GM21529 (cell line): Measurements from ENCODE around the gene SEMA5A.

Experiments
- ATAC-seq: cut with Tn5 transposase; IDR thresholded peaks from one replicate; pipeline ENCODE4 v1.9.1; 2021; ENCODE audit not compliant: unreplicated experiment

The SEMA5A gene

DNA sequence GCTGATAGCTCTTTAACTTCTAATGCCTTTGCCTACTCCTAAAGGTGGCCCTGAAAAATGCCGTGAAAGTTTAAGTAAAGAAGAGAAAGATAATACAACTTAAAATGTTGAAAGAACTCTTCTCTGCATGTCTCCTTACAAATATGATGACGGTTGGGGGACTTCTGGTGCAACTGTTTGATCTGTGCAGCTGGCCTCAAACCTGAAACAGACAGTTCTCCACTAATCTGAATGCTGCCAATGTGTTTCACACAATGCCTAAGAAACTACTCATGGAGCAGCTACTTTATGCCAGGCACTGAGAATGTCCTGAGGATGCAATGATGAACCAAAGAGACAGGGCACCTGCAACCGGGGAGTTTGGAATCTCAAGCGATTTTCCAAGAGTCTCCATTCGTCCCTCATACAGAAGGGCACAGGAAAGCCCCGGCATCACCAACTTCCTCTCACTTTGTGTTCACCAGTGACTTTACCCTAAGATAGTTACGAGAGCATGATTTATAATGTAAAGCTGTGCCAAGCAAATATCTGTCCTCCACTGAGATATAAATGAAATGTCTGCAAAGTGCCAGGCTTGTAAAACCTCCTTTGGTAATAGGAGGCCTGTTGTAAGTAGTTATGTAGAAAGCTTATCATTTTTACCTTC, 455.4 kb downstream of the SEMA5A start:
- no peak for ATAC-seq

DNA sequence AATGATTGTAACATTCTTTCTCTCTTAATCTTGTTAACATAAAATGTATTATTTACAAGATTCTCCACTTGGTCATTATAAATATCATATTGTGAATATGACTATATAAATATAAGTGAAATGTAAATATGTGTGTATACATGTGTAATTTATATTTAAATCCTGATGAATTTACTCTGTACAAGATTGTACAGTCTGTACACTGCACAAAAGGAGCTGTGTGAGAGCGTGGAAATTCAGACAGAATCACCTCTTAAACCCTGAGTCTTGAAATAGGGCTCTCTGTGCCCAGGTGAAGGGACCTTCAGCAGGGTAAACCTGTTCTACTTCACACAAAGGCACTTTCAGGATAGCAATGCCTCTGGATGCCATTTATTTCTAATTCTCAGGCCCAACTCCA, 456.0 kb downstream of the SEMA5A start:
- ATAC-seq, result no peak

DNA sequence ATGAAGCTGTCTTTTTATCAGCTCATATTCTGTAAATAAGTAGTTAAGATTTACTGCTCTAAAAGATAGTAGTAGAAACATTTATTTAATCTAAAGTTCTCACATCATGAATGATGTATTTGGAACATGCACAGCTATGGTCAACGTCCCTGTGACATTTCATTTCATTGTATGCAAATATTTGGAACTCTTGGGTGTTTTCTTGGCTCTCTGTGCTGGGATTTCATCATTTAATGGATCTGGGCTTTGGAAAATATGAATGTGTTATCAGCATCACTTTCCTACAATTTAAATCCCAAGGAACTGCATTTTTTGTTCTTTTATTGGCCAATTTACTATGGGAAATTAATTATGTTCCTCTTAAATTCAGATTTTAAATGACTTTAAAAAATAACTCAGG, 462.9 kb downstream of the SEMA5A start:
- ATAC-seq, result no peak

DNA sequence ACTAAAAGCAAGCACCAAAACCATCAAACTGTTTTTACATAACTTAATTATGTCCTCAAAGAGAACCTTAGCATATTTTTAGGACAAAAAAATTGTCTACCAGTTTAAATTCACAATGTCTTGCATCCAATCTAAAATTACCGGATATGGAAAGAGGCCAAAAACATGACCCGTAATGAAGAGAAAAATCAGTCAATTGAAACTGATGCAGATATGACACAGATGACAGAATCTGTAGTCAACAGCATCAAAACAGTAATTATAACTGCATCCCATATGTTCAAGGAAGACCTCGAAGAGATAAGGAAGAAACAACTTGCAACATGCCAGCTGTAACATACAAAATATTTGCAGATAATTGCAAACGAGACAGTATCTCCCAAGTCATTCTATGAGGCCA, 473.2 kb downstream of the SEMA5A start:
- no peak for ATAC-seq

DNA sequence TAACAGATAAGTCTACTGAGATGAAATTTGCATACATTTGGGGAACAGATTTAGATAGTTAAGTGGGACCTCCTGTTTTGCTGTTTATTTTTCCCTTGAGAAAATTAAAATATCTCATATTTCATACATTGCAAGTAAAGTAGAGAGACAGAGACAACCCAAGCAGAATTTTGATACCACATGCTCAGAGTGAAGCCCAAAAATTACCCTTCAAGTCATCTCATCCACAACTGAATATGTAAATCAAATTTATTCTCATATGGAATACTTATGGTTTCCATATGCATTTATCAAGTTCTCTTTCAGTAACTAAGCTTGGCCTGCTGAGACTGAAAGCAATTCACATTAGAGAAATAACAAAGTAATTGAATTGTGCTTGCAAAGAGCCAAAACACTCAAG, 474.4 kb downstream of the SEMA5A start:
- ATAC-seq, result no peak

DNA sequence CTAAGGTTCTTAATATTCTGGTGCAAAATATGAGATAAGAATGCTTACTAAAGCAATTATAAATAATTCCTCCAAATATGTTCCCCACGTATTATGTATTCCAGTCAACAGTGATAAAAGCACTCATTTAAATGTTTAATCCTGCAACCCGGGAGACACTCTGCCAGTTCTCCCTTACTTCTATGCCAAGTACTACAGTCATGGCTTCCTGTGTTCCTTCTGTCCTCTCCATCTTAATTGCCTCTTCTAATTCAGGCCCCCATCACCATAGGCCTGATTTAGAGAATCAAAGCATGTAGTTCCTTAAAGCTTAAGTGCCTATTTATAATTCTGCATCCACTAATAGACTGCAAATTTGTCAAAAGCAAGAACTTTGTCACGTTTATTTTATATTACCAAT, 474.8 kb downstream of the SEMA5A start:
- no peak for ATAC-seq

DNA sequence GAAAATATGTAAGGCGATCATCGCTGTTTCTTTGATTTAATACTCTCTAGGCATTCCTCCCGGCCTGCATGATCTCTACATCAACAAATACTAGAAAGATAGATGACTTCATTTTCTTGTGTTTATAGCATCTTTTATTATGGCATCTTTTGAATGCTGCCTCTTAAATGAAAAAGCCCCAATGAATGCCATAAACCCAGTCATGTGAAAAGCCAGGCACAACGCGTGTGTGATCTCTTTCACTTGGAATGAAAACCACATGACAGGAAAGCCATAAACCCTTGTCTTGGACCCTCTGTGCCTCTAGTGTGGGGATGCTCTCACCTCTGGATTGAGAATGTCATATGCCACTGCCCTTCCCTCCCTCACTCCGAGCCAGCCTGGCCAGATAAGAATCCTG, 476.2 kb downstream of the SEMA5A start:
- ATAC-seq, result no peak

DNA sequence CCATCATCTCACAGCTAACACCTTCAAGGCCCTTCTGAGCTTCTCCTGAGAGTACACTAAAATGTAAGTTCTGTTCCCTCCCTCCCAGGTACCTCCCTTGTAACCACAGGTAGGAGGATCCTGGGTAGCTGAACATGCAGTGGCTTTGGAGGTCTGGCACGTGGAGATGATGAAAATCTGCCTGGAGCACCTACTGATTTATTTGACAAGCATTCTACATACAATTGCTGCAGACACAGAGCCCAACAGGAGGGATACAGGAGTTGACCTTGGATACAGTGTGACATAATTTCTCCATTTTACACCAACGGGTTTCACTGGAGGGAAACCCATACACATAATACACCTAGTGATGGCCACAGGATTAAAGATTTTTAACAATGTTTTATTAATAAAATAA, 478.7 kb downstream of the SEMA5A start:
- no peak for ATAC-seq

DNA sequence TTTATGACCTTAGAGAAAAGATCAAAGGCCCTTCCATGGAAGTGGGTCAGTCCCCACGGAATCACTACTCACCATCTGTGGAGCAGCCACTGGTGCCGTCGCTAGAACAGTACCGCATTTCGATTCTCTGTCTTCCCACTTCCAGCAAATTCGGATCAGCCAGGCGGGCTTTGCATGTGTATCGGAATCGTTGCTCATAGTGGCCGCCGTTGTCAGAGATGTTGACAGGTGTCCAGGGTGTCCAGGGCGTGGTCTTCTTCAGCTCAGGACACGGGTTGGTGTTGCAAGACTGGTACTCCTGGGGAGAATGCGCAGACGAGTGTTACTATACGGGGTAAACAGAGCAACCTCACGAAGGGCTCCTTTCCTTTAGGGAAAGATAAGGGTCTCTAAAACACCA, 479.5 kb downstream of the SEMA5A start:
- ATAC-seq, result no peak

DNA sequence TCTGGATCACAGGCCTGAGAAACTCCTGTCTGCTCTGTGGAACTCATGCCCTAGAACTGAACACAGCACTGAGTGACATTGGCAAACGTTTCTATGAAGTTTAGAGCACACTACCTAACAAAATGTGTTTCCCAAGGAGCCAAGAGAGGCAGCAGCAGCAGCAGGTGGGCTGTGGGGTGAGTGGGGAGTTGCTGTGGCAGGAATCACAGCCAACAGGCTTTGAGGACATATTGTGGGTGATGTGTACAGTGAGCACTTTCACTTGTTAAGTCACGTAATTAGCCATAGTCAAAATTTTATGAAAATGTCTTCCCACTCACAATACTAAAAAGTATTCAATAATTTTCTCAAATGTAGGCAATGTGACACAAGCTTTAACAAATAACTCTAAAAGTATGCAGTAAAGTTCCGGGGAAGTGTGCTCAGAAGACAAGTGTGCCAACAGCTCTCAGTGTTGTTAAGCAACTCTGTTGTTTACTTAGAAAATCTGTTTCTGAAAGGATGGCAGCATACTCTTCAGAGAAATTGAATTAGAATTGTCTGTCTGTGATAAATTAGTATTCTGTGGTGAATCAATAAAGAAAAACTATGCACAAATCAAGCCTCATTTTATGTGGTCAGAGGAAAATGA, 482.1 kb downstream of the SEMA5A start:
- ATAC-seq, result no peak

DNA sequence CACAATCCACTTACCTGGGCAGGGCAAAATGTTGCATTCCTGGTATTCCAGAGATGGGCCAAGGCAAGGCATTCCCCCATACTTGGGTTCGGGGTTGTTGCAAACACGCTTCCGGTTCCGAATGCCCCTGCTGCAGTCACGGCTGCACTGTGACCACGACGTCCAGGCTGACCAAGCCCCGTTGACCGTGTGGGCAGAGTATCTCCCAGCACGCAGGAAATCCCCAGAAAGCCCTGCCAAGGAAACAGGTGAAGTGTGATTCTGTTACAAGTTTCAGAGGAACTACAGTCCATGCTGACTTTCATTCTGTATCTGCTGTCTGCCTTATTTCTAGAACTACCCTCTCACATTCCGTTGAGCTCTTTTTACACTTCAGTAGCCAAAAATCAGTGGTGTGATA, 483.0 kb downstream of the SEMA5A start:
- peak; percentile 55 for ATAC-seq

DNA sequence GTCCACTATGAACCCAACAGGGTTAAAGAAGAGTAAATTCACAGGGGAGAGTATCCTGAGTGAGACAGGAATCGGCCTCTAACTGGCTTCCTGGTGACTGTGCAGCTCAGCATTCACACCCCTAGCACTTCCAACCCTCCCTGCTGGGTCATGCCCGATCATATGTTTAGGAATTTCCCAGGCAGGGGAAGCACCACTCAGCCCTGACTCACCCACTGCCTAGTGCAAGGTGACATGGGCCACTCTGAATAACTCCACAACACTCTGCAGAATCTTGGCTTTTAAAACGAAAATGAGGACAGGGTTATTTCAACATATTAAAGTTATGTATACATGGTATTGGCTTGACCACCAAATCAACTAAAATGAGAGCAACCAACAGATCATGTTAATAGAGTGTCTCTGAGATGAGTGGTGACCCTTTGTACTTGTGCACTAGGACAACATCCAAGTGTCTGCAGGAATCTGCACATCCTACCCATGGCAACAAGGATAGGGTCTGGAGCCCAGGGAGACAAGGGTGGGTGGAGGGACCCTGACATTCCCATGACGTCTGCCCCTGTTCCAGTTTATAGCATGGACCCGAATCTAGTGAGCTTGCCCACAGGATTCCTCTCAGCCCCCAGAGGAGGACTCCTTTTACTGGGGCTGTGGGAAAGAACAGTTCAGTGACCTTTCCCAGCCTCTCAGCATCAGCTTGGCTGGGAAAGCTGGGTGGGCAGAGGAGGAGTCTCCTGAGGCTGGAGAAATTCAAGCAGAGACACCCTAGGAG, 485.8 kb downstream of the SEMA5A start:
- ATAC-seq, result no peak

DNA sequence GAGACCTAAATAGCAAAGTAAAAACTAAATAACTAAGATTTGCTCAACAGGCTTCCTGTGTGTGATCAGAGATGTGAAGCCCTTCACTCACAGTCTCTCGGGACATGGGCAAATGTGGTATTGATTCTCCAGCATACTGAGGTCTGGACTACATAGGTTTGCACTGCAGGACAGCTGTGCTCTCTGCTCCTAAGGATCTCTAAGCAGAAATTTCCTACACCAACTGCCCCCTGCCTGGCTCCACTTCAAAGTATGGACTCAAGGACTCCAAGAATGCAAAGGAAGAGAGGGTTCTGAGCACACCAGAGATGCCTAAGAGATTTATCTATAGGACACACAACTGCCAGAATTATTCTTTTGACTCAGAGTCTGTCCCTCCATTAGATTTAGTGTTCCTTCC, 487.2 kb downstream of the SEMA5A start:
- no peak for ATAC-seq

DNA sequence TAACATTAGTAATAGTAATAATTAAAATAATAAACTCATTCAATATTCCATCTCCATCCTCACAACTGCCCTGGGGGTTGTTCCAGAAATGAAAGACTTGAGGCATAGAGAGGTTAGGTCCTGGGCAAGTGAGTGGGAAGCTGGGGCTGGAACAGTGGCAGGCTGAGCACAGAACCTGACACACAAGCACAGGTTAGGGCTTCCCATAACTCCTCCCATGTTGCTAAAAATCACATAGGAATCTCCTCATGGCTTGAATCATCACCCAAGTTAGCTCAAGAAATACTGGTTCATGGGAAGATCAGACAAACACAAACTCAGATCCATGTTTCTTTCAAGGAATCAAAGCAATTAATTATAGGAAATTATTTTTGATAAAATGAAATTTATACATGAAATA, 487.7 kb downstream of the SEMA5A start:
- no peak for ATAC-seq

DNA sequence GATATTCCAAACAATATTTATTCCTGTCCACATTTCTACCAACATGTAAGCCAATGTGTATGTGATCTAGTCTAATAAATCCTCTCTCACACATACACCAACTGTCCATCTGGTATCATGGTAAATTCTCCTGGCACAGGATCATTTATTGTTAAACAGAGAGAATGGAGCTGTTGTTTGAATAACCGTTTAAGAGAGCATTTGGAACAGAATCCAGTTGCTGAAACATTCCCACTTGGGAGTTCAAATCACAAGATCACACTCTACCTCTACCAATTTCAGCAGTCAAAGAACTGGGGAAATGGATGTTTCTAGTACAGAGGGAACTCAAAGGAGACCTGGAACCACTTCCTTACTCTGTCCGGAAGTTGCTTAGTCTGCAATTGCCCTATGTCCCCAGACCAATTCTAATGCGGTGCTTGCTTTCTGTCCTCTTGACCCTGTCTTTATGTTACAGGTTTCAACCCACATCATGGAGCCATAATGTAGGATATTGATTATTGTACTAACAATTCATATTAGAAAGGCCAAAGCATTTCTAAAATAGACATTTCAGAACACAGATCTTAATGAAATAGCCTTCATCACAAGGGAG, 488.4 kb downstream of the SEMA5A start:
- no peak for ATAC-seq

DNA sequence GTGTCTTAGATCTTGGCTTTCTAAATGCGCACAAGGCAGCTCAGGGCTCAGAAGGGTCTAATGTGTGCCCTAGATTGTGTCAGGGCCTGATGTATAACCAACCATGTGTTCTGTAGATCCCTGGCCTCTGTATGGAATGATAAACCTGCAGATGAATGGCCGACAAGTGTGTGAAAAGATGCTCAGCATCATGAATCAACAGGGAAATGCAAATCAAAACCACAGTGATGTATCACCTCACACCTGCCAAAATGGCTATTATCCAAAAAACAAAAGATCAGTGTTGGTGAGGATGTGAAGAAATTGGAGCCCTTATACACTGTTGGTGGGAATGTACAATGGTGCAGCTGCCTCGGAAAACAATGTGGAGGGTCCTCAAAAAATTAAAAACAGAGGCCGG, 489.8 kb downstream of the SEMA5A start:
- ATAC-seq, result no peak

DNA sequence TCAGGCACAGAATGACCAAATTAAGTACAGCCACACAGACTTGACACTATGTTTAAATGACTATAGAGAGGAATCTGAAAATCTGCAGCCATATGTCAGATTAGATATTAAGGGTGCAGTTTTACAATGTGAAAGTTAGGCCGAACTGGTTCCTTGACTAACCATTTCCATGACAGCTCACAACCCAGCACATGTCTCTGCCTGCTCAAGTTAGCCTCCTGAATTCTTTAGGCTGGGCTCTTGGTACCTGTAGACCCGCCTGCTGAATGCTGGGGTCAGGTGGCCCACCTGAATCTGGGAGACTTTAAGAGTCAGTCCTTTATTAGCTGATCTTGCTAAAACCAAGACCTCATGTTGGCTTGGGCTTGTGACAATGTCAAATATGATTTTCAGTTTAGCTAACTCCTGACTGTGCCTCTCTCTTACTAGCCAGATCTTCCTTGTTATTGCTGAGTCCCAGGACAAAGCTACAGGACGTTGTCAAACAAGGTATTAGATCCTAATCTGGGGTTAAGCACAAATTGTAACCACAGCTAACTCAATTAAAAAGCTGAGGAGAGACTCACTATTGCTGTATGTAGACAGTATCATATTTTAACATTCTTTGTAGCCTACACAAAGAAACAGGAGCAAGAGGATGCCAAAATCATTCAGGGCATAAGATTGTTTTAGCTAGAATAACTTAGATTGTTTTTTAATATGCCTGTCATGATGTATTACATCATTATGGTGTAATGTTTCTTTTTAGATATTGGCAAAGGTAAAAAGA, 490.9 kb downstream of the SEMA5A start:
- ATAC-seq, result no peak

DNA sequence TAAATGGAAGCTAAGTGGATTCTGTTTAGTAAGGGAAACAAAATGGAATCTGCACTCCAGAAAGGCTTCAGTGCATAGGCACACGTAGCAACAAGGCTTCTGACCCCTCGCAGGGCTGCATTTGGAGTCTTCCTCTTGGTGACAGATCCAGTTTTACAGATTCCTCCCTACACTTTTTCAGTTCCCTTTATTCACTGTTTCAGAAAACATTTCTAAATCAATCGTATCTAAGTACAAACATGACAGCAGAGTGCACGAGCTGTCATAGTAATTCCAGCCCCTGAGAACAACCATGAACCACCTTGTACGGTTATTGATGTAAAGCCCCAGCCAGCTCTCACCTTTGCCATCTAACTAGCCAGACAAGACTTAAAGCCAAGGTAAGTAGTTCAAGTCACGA, 491.6 kb downstream of the SEMA5A start:
- ATAC-seq, result no peak

DNA sequence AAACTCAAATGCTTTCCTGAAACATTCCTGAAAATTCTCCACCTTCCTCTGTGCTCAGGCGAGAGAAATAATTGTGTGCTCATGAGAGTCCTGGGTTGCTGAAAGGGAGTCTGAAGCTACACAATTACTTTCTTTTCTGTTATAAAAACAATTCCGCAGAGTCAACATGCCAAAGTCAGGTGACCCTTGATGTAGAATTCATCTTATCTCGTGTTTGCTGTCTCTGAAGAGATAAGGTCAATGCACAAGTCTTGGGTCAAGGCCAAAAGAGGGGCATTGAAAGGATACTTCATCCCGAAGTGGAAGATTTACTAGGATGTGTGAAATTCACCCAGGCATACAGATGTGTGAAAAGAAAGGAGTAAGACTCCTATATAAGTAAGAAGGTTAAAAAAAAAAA, 493.5 kb downstream of the SEMA5A start:
- ATAC-seq, result no peak

DNA sequence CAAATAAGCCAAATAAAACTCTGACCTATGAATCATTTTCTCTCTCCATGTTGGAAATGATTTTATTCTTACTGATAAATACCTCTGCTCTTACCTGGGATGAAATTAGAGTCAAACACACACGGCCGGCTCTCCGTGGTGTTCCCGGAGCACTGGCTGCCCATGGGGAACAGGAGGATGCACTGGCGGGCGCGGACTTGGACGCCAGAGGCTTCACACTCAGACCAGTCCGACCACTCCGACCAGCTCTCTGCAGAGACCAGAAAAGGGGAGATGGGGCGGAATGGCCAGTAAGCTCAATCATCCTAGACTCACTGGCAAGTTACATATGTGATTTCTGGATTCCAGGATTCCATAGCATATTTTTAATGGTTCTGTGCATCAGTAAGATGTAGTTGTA, 494.1 kb downstream of the SEMA5A start:
- ATAC-seq, result no peak

DNA sequence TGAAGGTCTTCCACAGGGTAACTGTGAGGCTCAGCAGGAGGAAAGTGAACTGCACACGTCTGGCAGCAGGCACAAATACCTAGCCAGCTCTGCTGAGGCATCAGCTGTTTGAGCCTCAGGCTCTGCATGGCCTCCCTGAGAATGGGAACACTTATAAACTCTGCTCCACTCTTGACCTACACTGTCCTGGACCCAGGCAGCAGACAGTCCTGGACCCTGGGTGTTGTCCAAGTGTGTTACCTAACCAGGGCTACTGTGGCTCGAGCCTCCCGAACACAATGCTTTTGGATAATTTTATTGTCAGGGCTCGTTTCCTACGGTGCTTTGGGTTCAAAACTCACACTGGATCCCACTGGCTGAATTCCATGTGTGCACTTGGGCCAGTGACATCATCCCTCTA, 497.9 kb downstream of the SEMA5A start:
- ATAC-seq, result no peak
